ENCODE data around the gene EIF4E2. TPM values are rescaled to one million over a fixed set of nuclear protein-coding genes. Genes with fewer than 3 reads are reported as not detected.

EIF4E2 gene
- total RNA-seq, 6 donors from 2014 or later = 24.1 to 96.4 (median 57.2) TPM

GRCh38 chr2:232526372-232526941 lies 24.0 kb upstream of the EIF4E2 start:
- Histone ChIP-seq H3K4me3 (no peak overlapping the region), H3K27me3 (peaks cover 0 to 45% (median 34%) of the 10 kb centered on the region in 4 donors), H3K4me1 (peaks cover 17 to 38% (median 22%) of the 10 kb centered on the region in 4 donors), H3K27ac (no peak overlapping the region), H3K36me3 (no peaks in the 10 kb centered on the region), H3K9me3 (no peaks in the 10 kb centered on the region)
- TF ChIP-seq POLR2A (IDR thresholded peaks at IDR 0.05) = no peak
- no peak for TF ChIP-seq EP300 (IDR thresholded peaks at IDR 0.05)
- TF ChIP-seq CTCF (IDR thresholded peaks at IDR 0.05) = no peak
- no peak for TF ChIP-seq POLR2AphosphoS5 (IDR thresholded peaks at IDR 0.05)
- 58 to 62% methylated on average over 11 to 13 of the region's 13 CpGs for WGBS, 2 donors
- ATAC-seq (ENCODE audit: low FRiP score in 2 of 2) = no peak
- no peak for DNase-seq

GRCh38 chr2:232527905-232528470 lies 22.5 kb upstream of the EIF4E2 start:
- Histone ChIP-seq H3K36me3 (no peaks in the 10 kb centered on the region), H3K4me1 (peaks cover 7 to 24% (median 11%) of the 10 kb centered on the region in 4 donors), H3K9me3 (no peaks in the 10 kb centered on the region), H3K4me3 (no peak overlapping the region), H3K27me3 (peaks cover 0 to 30% (median 22%) of the 10 kb centered on the region in 4 donors), H3K27ac (no peak overlapping the region)
- ATAC-seq (ENCODE audit: low FRiP score in 2 of 2) (no peak), DNase-seq (no peak)
- WGBS, 2 donors = 57 to 73% methylated on average over 4 to 6 of the region's 6 CpGs
- TF ChIP-seq POLR2A (IDR thresholded peaks at IDR 0.05) (no peak), EP300 (IDR thresholded peaks at IDR 0.05) (no peak), CTCF (IDR thresholded peaks at IDR 0.05) (no peak), POLR2AphosphoS5 (IDR thresholded peaks at IDR 0.05) (no peak)

- 65 to 69% methylated on average over 9 to 11 of the region's 11 CpGs for WGBS, 2 donors
- no peak overlapping the region for H3K4me3 ChIP-seq
- H3K27me3 ChIP-seq = peaks cover 0 to 21% (median 13%) of the 10 kb centered on the region in 4 donors
- DNase-seq (no peak), ATAC-seq (ENCODE audit: low FRiP score in 2 of 2) (no peak)
- no peaks in the 10 kb centered on the region for H3K9me3 ChIP-seq
- H3K27ac ChIP-seq = no peak overlapping the region
- TF ChIP-seq EP300 (IDR thresholded peaks at IDR 0.05) (no peak), POLR2A (IDR thresholded peaks at IDR 0.05) (no peak), CTCF (IDR thresholded peaks at IDR 0.05) (no peak), POLR2AphosphoS5 (IDR thresholded peaks at IDR 0.05) (no peak)
- H3K4me1 ChIP-seq = peaks cover 4 to 15% (median 5%) of the 10 kb centered on the region in 4 donors
- no peaks in the 10 kb centered on the region for H3K36me3 ChIP-seq
These were observed 21.6 kb upstream of the EIF4E2 start for GRCh38 chr2:232528746-232529460.

GRCh38 chr2:232529806-232530547 lies 20.5 kb upstream of the EIF4E2 start:
- peaks cover 0 to 7% (median 0%) of the 10 kb centered on the region in 4 donors for H3K4me1 ChIP-seq
- H3K27ac ChIP-seq = no peak overlapping the region
- no peak for ATAC-seq (ENCODE audit: low FRiP score in 2 of 2)
- TF ChIP-seq EP300 (IDR thresholded peaks at IDR 0.05) (no peak), POLR2AphosphoS5 (IDR thresholded peaks at IDR 0.05) (no peak), POLR2A (IDR thresholded peaks at IDR 0.05) (no peak), CTCF (IDR thresholded peaks at IDR 0.05) (no peak)
- H3K4me3 ChIP-seq = no peak overlapping the region
- DNase-seq = peak in 1 of 2 donors; percentile 73
- no peaks in the 10 kb centered on the region for H3K9me3 ChIP-seq
- no peaks in the 10 kb centered on the region for H3K36me3 ChIP-seq
- H3K27me3 ChIP-seq = peaks cover 0 to 10% (median 4%) of the 10 kb centered on the region in 4 donors
- 92% methylated on average over 15 to 17 of the region's 17 CpGs for WGBS, 2 donors

All from upper lobe of left lung (tissue), 6 donors.